Astrocyte (in vitro differentiated cells and primary cell): ENCODE measurements around the gene GTF2H3. TPM values are rescaled to one million over a fixed set of nuclear protein-coding genes. Genes with fewer than 3 reads are reported as not detected.

Experiments
- DNase-seq: peaks from one replicate; pipeline ENCODE4 v3.0.0-alpha.2; 2010; ENCODE audit warnings: low read depth
- FAIRE-seq: peaks from 2 replicates; lab custom pipeline; 2011; peaks lifted over from hg19 to GRCh38; lab: Jason Lieb, UNC
- H2AFZ ChIP-seq: 2 replicates; pipeline ENCODE4 v1.6.0; 2012; ENCODE audit warnings: low read depth, low read length, inconsistent platforms
- H3K27ac ChIP-seq: 2 replicates; pipeline ENCODE4 v1.5.1; 2011; ENCODE audit warnings: low read depth, low read length, inconsistent platforms
- H3K27me3 ChIP-seq: 2 replicates; pipeline ENCODE4 v1.6.0; 2011; ENCODE audit warnings: low read length, inconsistent platforms; ENCODE audit not compliant: insufficient read depth
- H3K36me3 ChIP-seq: 2 replicates; pipeline ENCODE4 v1.5.1; 2011; ENCODE audit warnings: low read length, inconsistent platforms; ENCODE audit not compliant: insufficient read depth
- H3K4me1 ChIP-seq: 2 replicates; pipeline ENCODE4 v1.5.1; 2011; ENCODE audit warnings: low read length, inconsistent platforms; ENCODE audit not compliant: insufficient read depth
- H3K4me2 ChIP-seq: 2 replicates; pipeline ENCODE4 v1.6.0; 2012; ENCODE audit warnings: low read length, inconsistent platforms
- H3K4me3 ChIP-seq: 2 replicates; pipeline ENCODE4 v1.5.1; 2011; ENCODE audit warnings: low read depth, mild to moderate bottlenecking, low read length, inconsistent platforms; ENCODE audit not compliant: insufficient read depth
- H3K79me2 ChIP-seq: 2 replicates; pipeline ENCODE4 v1.6.0; 2012; ENCODE audit warnings: mild to moderate bottlenecking, low read length, inconsistent platforms; ENCODE audit not compliant: insufficient read depth
- H3K9ac ChIP-seq: 2 replicates; pipeline ENCODE4 v1.6.0; 2012; ENCODE audit warnings: mild to moderate bottlenecking, low read length, inconsistent platforms
- H3K9me3 ChIP-seq: 2 replicates; pipeline ENCODE4 v1.5.1; 2012; ENCODE audit warnings: low read depth, mild to moderate bottlenecking, low read length, inconsistent platforms; ENCODE audit not compliant: insufficient read depth
- H4K20me1 ChIP-seq: 2 replicates; pipeline ENCODE4 v1.6.0; 2012; ENCODE audit warnings: low read length, inconsistent platforms; ENCODE audit not compliant: insufficient read depth
- H3K27ac Mint-ChIP-seq: one replicate; pipeline ENCODE4 v1.8.0; 2021; ENCODE audit warnings: mild to moderate bottlenecking, mixed read lengths; ENCODE audit not compliant: unreplicated experiment
- H3K27me3 Mint-ChIP-seq: one replicate; pipeline ENCODE4 v1.8.0; 2021; ENCODE audit warnings: low read depth, mixed read lengths; ENCODE audit not compliant: unreplicated experiment
- H3K36me3 Mint-ChIP-seq: one replicate; pipeline ENCODE4 v1.8.0; 2021; ENCODE audit warnings: low read depth, mixed read lengths; ENCODE audit not compliant: unreplicated experiment
- H3K4me1 Mint-ChIP-seq: one replicate; pipeline ENCODE4 v1.8.0; 2021; ENCODE audit warnings: low read depth, mixed read lengths; ENCODE audit not compliant: unreplicated experiment
- H3K4me3 Mint-ChIP-seq: one replicate; pipeline ENCODE4 v1.8.0; 2021; ENCODE audit warnings: mild to moderate bottlenecking, moderate library complexity, mixed read lengths; ENCODE audit not compliant: unreplicated experiment
- H3K9me3 Mint-ChIP-seq: one replicate; pipeline ENCODE4 v1.8.0; 2021; ENCODE audit warnings: mild to moderate bottlenecking, mixed read lengths; ENCODE audit not compliant: unreplicated experiment
- CTCF ChIP-seq: IDR thresholded peaks from 2 replicates; pipeline ENCODE4 v1.5.1; 2011; ENCODE audit warnings: low read depth, mild to moderate bottlenecking, inconsistent platforms, low read length, moderate library complexity; ENCODE audit not compliant: insufficient read depth
- EZH2 ChIP-seq: IDR thresholded peaks from 2 replicates; pipeline ENCODE4 v1.6.1; 2012; ENCODE audit warnings: mild to moderate bottlenecking, low read length, inconsistent platforms; ENCODE audit not compliant: insufficient read depth
- total RNA-seq: library from RNA; stranded (reverse); gene quantifications from 2 replicates; pipeline ENCODE4 v1.2.1, GENCODE V29; 2021

Gene GTF2H3
- total RNA-seq, 1 donor from 2014 or later, result 41.2 TPM

DNA sequence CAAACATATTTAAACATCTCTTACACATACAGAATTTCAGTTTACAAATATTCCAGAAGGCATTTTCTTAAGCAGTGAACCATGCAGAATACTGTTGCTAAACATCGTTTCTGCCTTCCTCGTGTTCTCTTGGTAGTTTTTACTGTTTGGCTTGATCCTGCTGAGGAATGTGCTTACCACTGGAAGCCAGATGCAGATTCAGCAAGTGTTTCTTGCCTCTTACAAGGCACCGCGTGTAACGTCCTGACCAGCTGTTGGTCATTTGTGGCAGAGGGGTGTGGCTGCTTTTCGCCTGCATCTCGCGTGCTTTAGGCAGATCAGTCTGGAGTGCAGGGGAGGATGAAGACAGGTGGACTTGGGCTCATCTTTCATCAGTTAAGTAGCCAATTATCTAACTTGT lies 12.5 kb upstream of the GTF2H3 start:
- H3K4me3 Mint-ChIP-seq, result no peak overlapping the region
- FAIRE-seq, result no peak
- peaks cover 17% of the 10 kb centered on the region for H3K36me3 Mint-ChIP-seq
- Histone ChIP-seq H3K27ac (no peak overlapping the region), H3K4me1 (no peaks in the 10 kb centered on the region), H3K27me3 (no peaks in the 10 kb centered on the region), H3K4me3 (no peak overlapping the region), H3K4me2 (no peak overlapping the region), H3K79me2 (no peaks in the 10 kb centered on the region), H3K36me3 (peaks cover 63% of the 10 kb centered on the region), H3K9me3 (no peaks in the 10 kb centered on the region), H3K9ac (peak overlapping the region; percentile 18), H2AFZ (no peak overlapping the region), H4K20me1 (peaks cover 8% of the 10 kb centered on the region)
- no peak overlapping the region for H3K27ac Mint-ChIP-seq
- TF ChIP-seq EZH2, result no peak
- no peak for TF ChIP-seq CTCF
- H3K4me1 Mint-ChIP-seq, result no peaks in the 10 kb centered on the region
- H3K9me3 Mint-ChIP-seq, result no peaks in the 10 kb centered on the region
- no peaks in the 10 kb centered on the region for H3K27me3 Mint-ChIP-seq
- DNase-seq, result no peak

- H3K9ac ChIP-seq, result peak overlapping the region; percentile 18
- FAIRE-seq (no peak), DNase-seq (no peak)
- TF ChIP-seq EZH2 (no peak), CTCF (no peak)
- no peak overlapping the region for H3K4me3 ChIP-seq
- Mint-ChIP-seq H3K4me1 (no peaks in the 10 kb centered on the region), H3K27me3 (no peaks in the 10 kb centered on the region), H3K4me3 (no peak overlapping the region), H3K36me3 (peaks cover 21% of the 10 kb centered on the region), H3K27ac (no peak overlapping the region), H3K9me3 (no peaks in the 10 kb centered on the region)
- H3K79me2 ChIP-seq, result no peaks in the 10 kb centered on the region
- H3K36me3 ChIP-seq, result peaks cover 63% of the 10 kb centered on the region
- H2AFZ ChIP-seq, result no peak overlapping the region
- no peak overlapping the region for H3K4me2 ChIP-seq
- H3K4me1 ChIP-seq, result no peaks in the 10 kb centered on the region
- H3K27ac ChIP-seq, result no peak overlapping the region
- H3K27me3 ChIP-seq, result no peaks in the 10 kb centered on the region
- no peaks in the 10 kb centered on the region for H3K9me3 ChIP-seq
- peaks cover 8% of the 10 kb centered on the region for H4K20me1 ChIP-seq
Measured at GRCh38 chr12:123621619-123622530, 11.8 kb upstream of the GTF2H3 start.

GRCh38 chr12:123634142-123634561 lies 523 bp downstream of the GTF2H3 start:
- no peaks in the 10 kb centered on the region for H3K27me3 Mint-ChIP-seq
- no peak for FAIRE-seq
- peak overlapping the region; percentile 78 for H3K27ac Mint-ChIP-seq
- Histone ChIP-seq H3K27me3 (no peaks in the 10 kb centered on the region), H3K4me1 (peaks cover 13% of the 10 kb centered on the region), H3K36me3 (peaks cover 18% of the 10 kb centered on the region), H3K4me2 (peak overlapping the region; percentile 90), H2AFZ (peak overlapping the region; percentile 83), H3K79me2 (peaks cover 51% of the 10 kb centered on the region), H3K27ac (peak overlapping the region; percentile 86), H4K20me1 (no peaks in the 10 kb centered on the region), H3K4me3 (peak overlapping the region; percentile 96), H3K9ac (peak overlapping the region; percentile 97), H3K9me3 (no peaks in the 10 kb centered on the region)
- DNase-seq, result no peak
- no peaks in the 10 kb centered on the region for H3K36me3 Mint-ChIP-seq
- peak overlapping the region; percentile 91 for H3K4me3 Mint-ChIP-seq
- H3K9me3 Mint-ChIP-seq, result no peaks in the 10 kb centered on the region
- H3K4me1 Mint-ChIP-seq, result peaks cover 6% of the 10 kb centered on the region
- no peak for TF ChIP-seq CTCF
- no peak for TF ChIP-seq EZH2
